GM23338 (cell line): ENCODE measurements around the gene IQGAP1.
A peak's percentile ranks its signal among the peaks of the same experiment; 100 is the strongest.

Experiments
- EZH2phosphoT487 ChIP-seq: fragments of 200-600 bp; sonication (generic); IDR thresholded peaks from one replicate; pipeline ENCODE4 v1.8.1; 2018; ENCODE audit warnings: antibody characterized with exemption; ENCODE audit not compliant: unreplicated experiment
- JUNB ChIP-seq: IDR thresholded peaks from one replicate; pipeline ENCODE4 v1.6.1; 2016; ENCODE audit warnings: antibody characterized with exemption; ENCODE audit not compliant: unreplicated experiment
- TF ChIP-seq, protein P1 (sequence below), 2 experiments: fragments of 200-600 bp in 1 of 2; sonication (generic) in 1 of 2; conservative IDR thresholded peaks; 2 replicates each; pipeline versions ENCODE4 v1.5.1 to v1.6.1; 2016 to 2017; ENCODE audit warnings: antibody characterized with exemption in 2 of 2, low read depth in 2 of 2, mild to moderate bottlenecking in 2 of 2, moderate library complexity in 1 of 2

DNA sequence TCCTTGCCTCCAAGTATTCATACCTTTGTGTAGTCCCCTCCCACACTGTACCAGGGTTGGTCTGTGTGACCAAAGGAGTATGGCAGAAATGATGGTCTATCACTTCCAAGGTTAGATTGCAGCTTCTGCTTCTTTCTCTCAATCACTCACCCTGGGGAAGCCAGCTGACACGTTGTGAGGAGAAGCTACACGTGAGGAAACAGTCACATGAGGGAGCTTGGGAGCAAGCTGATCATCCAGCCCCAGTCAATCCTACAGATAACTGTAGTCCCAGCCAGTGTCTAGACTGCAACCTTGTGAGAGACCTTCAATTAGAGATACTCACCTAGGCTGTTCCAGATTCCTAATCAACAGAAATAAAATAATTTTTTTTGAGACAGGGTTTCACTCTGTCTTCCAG, 42.2 kb upstream of the IQGAP1 start:
- TF ChIP-seq, protein P1, sequence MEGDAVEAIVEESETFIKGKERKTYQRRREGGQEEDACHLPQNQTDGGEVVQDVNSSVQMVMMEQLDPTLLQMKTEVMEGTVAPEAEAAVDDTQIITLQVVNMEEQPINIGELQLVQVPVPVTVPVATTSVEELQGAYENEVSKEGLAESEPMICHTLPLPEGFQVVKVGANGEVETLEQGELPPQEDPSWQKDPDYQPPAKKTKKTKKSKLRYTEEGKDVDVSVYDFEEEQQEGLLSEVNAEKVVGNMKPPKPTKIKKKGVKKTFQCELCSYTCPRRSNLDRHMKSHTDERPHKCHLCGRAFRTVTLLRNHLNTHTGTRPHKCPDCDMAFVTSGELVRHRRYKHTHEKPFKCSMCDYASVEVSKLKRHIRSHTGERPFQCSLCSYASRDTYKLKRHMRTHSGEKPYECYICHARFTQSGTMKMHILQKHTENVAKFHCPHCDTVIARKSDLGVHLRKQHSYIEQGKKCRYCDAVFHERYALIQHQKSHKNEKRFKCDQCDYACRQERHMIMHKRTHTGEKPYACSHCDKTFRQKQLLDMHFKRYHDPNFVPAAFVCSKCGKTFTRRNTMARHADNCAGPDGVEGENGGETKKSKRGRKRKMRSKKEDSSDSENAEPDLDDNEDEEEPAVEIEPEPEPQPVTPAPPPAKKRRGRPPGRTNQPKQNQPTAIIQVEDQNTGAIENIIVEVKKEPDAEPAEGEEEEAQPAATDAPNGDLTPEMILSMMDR (conservative IDR thresholded peaks at IDR 0.05; ENCODE audit: low read depth in 2 of 2), result peak in 1 of 2 experiments; percentile 23; a peak in 1 of 4 replicates
- TF ChIP-seq JUNB, result no peak
- TF ChIP-seq EZH2phosphoT487, result no peak
